SK-N-SH (cell line): ENCODE results near the gene SOX11.

ENCODE experiments used
- EP300 ChIP-seq, 2 experiments: IDR thresholded peaks; 2 replicates each; pipeline versions ENCODE4 v1.4.0 to v1.6.1; 2012; ENCODE audit warnings: borderline replicate concordance in 1 of 2, low read depth in 1 of 2, low read length in 1 of 2
- EZH2phosphoT487 ChIP-seq: fragments of 200-600 bp; sonication (generic); IDR thresholded peaks from 2 replicates; pipeline ENCODE4 v1.6.1; 2017; ENCODE audit warnings: low read depth, mixed run types, mild to moderate bottlenecking, antibody characterized with exemption, moderate library complexity, borderline replicate concordance
- FOXM1 ChIP-seq: IDR thresholded peaks from 2 replicates; pipeline ENCODE4 v1.4.0; 2012; ENCODE audit warnings: low read depth, mild to moderate bottlenecking
- GABPA ChIP-seq: IDR thresholded peaks from 2 replicates; pipeline ENCODE4 v1.4.0; 2012; ENCODE audit warnings: low read depth, mild to moderate bottlenecking
- JUND ChIP-seq: IDR thresholded peaks from 2 replicates; pipeline ENCODE4 v1.4.0; 2012
- NFIC ChIP-seq: IDR thresholded peaks from 2 replicates; pipeline ENCODE4 v1.4.0; 2012; ENCODE audit warnings: borderline replicate concordance
- NRF1 ChIP-seq: IDR thresholded peaks from 2 replicates; pipeline ENCODE4 v1.6.1; 2012; ENCODE audit warnings: low read depth, mild to moderate bottlenecking, low read length
- POLR2AphosphoS5 ChIP-seq: IDR thresholded peaks from 2 replicates; pipeline ENCODE4 v1.6.1; 2012; ENCODE audit warnings: low read depth, low read length
- TAF1 ChIP-seq: IDR thresholded peaks from 2 replicates; pipeline ENCODE4 v1.6.1; 2012; ENCODE audit warnings: low read depth, mild to moderate bottlenecking, low read length, moderate library complexity, borderline replicate concordance
- TF ChIP-seq, protein P1 (sequence below): fragments of 200-600 bp; sonication (generic); IDR thresholded peaks from 2 replicates; pipeline ENCODE4 v1.6.1; 2017; ENCODE audit warnings: antibody characterized with exemption, mild to moderate bottlenecking, moderate library complexity
- TF ChIP-seq, protein P2 (sequence below): IDR thresholded peaks from 2 replicates; pipeline ENCODE4 v1.6.1; 2012; ENCODE audit warnings: mild to moderate bottlenecking, low read depth, low read length, moderate library complexity
- TF ChIP-seq, protein P3 (sequence below): IDR thresholded peaks from 2 replicates; pipeline ENCODE4 v1.4.0; 2012; ENCODE audit warnings: low read depth, borderline replicate concordance

DNA sequence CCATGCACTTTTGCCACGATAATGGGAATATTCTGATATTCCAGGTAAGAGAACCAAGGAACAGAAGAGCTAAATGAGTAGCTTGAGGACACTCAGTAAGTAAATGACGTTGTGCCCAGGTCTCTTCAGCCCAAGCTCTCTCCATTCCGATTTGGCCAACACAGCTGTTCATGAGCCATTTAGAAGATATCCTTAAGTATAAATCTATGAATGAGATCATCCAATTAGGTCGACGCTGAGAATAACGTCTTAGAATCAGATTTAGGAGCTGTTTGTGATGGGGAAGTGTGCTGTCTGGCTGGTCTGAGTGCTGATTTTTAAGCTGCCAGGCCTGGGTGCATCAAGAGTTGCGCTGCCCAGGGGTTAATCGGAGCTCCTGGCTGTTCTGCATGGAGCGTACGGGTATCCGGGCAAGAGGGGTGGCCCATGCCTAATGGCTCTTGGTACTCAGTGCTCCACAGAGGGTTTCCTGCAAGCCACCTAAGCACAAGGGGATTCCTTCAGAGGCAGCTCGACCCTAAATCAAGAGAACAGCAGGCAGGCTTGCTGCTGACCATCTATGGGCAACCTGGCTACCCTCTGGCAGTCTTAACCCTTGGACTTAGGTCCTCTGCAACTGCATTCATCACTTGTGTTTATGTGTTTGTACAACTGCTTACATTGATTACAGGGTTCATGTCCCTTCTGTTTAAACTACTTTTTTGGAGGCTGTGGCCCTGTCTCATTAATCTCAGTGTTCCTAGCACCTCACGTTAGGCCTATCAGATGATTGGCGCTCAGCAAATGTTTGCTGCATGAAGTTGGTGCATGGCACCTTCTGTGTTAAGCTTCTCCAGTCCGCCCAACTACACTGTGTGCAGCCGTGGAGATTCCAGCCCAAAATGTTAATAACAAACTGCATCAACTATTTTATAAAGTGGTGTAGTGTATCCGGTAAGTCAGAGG is 31.9 kb downstream of the SOX11 start:
- TF ChIP-seq, protein P1, sequence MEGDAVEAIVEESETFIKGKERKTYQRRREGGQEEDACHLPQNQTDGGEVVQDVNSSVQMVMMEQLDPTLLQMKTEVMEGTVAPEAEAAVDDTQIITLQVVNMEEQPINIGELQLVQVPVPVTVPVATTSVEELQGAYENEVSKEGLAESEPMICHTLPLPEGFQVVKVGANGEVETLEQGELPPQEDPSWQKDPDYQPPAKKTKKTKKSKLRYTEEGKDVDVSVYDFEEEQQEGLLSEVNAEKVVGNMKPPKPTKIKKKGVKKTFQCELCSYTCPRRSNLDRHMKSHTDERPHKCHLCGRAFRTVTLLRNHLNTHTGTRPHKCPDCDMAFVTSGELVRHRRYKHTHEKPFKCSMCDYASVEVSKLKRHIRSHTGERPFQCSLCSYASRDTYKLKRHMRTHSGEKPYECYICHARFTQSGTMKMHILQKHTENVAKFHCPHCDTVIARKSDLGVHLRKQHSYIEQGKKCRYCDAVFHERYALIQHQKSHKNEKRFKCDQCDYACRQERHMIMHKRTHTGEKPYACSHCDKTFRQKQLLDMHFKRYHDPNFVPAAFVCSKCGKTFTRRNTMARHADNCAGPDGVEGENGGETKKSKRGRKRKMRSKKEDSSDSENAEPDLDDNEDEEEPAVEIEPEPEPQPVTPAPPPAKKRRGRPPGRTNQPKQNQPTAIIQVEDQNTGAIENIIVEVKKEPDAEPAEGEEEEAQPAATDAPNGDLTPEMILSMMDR, result no peak
- TF ChIP-seq NRF1 (no peak), FOXM1 (no peak), POLR2AphosphoS5 (no peak), NFIC (no peak), EP300 (IDR thresholded peaks at IDR 0.05; ENCODE audit: borderline replicate concordance in 1 of 2, low read depth in 1 of 2, low read length in 1 of 2) (no peak), JUND (no peak), TAF1 (no peak), EZH2phosphoT487 (no peak), GABPA (no peak)
- TF ChIP-seq, protein P2, sequence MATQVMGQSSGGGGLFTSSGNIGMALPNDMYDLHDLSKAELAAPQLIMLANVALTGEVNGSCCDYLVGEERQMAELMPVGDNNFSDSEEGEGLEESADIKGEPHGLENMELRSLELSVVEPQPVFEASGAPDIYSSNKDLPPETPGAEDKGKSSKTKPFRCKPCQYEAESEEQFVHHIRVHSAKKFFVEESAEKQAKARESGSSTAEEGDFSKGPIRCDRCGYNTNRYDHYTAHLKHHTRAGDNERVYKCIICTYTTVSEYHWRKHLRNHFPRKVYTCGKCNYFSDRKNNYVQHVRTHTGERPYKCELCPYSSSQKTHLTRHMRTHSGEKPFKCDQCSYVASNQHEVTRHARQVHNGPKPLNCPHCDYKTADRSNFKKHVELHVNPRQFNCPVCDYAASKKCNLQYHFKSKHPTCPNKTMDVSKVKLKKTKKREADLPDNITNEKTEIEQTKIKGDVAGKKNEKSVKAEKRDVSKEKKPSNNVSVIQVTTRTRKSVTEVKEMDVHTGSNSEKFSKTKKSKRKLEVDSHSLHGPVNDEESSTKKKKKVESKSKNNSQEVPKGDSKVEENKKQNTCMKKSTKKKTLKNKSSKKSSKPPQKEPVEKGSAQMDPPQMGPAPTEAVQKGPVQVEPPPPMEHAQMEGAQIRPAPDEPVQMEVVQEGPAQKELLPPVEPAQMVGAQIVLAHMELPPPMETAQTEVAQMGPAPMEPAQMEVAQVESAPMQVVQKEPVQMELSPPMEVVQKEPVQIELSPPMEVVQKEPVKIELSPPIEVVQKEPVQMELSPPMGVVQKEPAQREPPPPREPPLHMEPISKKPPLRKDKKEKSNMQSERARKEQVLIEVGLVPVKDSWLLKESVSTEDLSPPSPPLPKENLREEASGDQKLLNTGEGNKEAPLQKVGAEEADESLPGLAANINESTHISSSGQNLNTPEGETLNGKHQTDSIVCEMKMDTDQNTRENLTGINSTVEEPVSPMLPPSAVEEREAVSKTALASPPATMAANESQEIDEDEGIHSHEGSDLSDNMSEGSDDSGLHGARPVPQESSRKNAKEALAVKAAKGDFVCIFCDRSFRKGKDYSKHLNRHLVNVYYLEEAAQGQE, result no peak
- TF ChIP-seq, protein P3, sequence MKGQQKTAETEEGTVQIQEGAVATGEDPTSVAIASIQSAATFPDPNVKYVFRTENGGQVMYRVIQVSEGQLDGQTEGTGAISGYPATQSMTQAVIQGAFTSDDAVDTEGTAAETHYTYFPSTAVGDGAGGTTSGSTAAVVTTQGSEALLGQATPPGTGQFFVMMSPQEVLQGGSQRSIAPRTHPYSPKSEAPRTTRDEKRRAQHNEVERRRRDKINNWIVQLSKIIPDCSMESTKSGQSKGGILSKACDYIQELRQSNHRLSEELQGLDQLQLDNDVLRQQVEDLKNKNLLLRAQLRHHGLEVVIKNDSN, result no peak
